Astrocyte (in vitro differentiated cells and primary cell): ENCODE measurements around the gene ZNF317.

Source experiments
- CTCF ChIP-seq: IDR thresholded peaks from 2 replicates; pipeline ENCODE4 v1.5.1; 2011; ENCODE audit warnings: low read depth, mild to moderate bottlenecking, inconsistent platforms, low read length, moderate library complexity; ENCODE audit not compliant: insufficient read depth
- EZH2 ChIP-seq: IDR thresholded peaks from 2 replicates; pipeline ENCODE4 v1.6.1; 2012; ENCODE audit warnings: mild to moderate bottlenecking, low read length, inconsistent platforms; ENCODE audit not compliant: insufficient read depth

DNA sequence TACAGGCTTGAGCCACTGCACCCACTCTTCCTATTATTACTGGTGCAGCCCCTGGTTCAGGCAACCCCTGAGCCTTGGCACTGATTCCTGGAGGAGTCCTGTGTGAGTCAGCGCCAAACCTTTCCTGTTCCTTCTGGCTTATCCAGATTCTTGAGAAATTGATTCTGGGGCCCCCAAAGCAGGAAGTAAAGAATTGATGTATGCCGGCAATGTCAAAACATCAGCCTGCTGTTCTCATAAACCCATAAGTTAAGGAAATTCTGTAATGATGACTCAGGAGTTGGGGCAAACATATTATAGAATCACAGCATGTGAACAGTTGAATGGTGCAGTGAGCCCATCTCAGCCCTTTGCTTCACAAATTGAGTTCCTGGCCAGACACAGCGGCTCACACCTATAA lies 12.0 kb upstream of the ZNF317 start:
- TF ChIP-seq CTCF: no peak
- no peak for TF ChIP-seq EZH2
